Measurements from ENCODE around the gene FAM234B. TPM values are rescaled to one million over a fixed set of nuclear protein-coding genes. Genes with fewer than 3 reads are reported as not detected.

The FAM234B gene
- total RNA-seq, 1 donor from 2014 or later = 9.6 TPM

GRCh38 chr12:13128291-13128965, 84.2 kb downstream of the FAM234B start:
- no peaks in the 10 kb centered on the region for H3K36me3 ChIP-seq
- no peak for ATAC-seq
- no peaks in the 10 kb centered on the region for H3K4me1 ChIP-seq
- no peaks in the 10 kb centered on the region for H3K9me3 ChIP-seq
- no peak for DNase-seq
- no peak overlapping the region for H3K4me3 ChIP-seq
- intact Hi-C loops (cut with DNase I) = no loop called here
- TF ChIP-seq, protein P1, sequence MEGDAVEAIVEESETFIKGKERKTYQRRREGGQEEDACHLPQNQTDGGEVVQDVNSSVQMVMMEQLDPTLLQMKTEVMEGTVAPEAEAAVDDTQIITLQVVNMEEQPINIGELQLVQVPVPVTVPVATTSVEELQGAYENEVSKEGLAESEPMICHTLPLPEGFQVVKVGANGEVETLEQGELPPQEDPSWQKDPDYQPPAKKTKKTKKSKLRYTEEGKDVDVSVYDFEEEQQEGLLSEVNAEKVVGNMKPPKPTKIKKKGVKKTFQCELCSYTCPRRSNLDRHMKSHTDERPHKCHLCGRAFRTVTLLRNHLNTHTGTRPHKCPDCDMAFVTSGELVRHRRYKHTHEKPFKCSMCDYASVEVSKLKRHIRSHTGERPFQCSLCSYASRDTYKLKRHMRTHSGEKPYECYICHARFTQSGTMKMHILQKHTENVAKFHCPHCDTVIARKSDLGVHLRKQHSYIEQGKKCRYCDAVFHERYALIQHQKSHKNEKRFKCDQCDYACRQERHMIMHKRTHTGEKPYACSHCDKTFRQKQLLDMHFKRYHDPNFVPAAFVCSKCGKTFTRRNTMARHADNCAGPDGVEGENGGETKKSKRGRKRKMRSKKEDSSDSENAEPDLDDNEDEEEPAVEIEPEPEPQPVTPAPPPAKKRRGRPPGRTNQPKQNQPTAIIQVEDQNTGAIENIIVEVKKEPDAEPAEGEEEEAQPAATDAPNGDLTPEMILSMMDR (IDR thresholded peaks at IDR 0.05) = no peak
- no peaks in the 10 kb centered on the region for H3K27me3 ChIP-seq
- no peak overlapping the region for H3K27ac ChIP-seq

GRCh38 chr12:13130981-13131380, 86.8 kb downstream of the FAM234B start:
- peaks cover 9% of the 10 kb centered on the region for H3K4me1 ChIP-seq

More at GRCh38 chr12:13130981-13131380, 86.8 kb downstream of the FAM234B start:
- Histone ChIP-seq H3K27me3 (no peaks in the 10 kb centered on the region), H3K27ac (no peak overlapping the region), H3K4me3 (no peak overlapping the region), H3K36me3 (no peaks in the 10 kb centered on the region), H3K9me3 (no peaks in the 10 kb centered on the region)
- intact Hi-C loops (cut with DNase I) = no loop called here
- TF ChIP-seq, protein P1 (IDR thresholded peaks at IDR 0.05) = no peak
- DNase-seq (no peak), ATAC-seq (no peak)

Other genes with a start within 250 kb of the FAM234B start
- 59.6 TPM for gene DDX47, start 231.0 kb upstream of the FAM234B start, total RNA-seq
- gene GPRC5A, start 152.8 kb upstream of the FAM234B start, total RNA-seq = 886 TPM
- not detected for gene GPRC5D, start 92.2 kb upstream of the FAM234B start, total RNA-seq
- gene HEBP1, start 44.1 kb upstream of the FAM234B start, total RNA-seq = 86.2 TPM
- gene GSG1, start 59.3 kb downstream of the FAM234B start, total RNA-seq = not detected
- gene EMP1, start 152.3 kb downstream of the FAM234B start, total RNA-seq = 286 TPM